ENCODE data around the gene NDRG3. TPM values are rescaled to one million over a fixed set of nuclear protein-coding genes. Genes with fewer than 3 reads are reported as not detected.

Gene NDRG3
- total and polyA plus RNA-seq, 4 donors, result 3.1 to 6.3 (median 4.5) TPM

DNA sequence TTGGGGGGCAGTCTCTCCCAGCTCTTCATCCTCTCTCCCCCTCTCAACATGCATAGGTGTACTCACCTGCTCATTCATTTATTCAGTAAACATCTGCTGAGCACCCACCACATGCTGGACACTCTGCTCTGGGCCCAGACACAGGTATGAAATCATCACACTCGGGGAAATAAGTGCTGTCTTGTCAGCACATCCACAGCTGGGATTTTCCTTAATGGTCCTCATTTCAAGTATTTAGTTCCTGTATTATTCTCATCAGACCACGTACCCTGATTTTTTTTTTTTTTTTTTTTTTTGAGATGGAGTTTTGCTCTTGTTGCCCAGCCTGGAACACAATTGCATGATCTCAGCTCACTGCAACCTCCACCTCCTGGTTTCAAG, 121.0 kb downstream of the NDRG3 start:
- H3K9ac ChIP-seq (ENCODE audit: low read depth in 1 of 2, low read length in 2 of 2), result no peak overlapping the region
- peaks cover 0 to 4% (median 1%) of the 10 kb centered on the region in 4 donors for H3K4me1 ChIP-seq (ENCODE audit: control insufficient read depth in 4 of 4, insufficient read depth in 4 of 4, low read length in 3 of 4)
- no peak for DNase-seq (ENCODE audit: low spot score)
- no peak overlapping the region for H3K4me3 ChIP-seq (ENCODE audit: low read depth in 1 of 3, low read length in 3 of 3)
- H3K36me3 ChIP-seq (ENCODE audit: control insufficient read depth in 4 of 4, insufficient read depth in 3 of 4, low read depth in 1 of 4, low read length in 3 of 4), result no peaks in the 10 kb centered on the region
- no peaks in the 10 kb centered on the region for H3K27me3 ChIP-seq (ENCODE audit: control insufficient read depth in 4 of 4, insufficient read depth in 4 of 4, low read length in 3 of 4)
- H3K9me3 ChIP-seq (ENCODE audit: control insufficient read depth in 4 of 4, low read length in 3 of 4), result no peaks in the 10 kb centered on the region
- H3K27ac ChIP-seq (ENCODE audit: low read depth in 1 of 2, low read length in 2 of 2), result no peak overlapping the region
- WGBS, result 91% methylated on average over 2 of the region's 2 CpGs
- no peak for TF ChIP-seq TAF1 (conservative IDR thresholded peaks at IDR 0.05)
- TF ChIP-seq, protein P1, sequence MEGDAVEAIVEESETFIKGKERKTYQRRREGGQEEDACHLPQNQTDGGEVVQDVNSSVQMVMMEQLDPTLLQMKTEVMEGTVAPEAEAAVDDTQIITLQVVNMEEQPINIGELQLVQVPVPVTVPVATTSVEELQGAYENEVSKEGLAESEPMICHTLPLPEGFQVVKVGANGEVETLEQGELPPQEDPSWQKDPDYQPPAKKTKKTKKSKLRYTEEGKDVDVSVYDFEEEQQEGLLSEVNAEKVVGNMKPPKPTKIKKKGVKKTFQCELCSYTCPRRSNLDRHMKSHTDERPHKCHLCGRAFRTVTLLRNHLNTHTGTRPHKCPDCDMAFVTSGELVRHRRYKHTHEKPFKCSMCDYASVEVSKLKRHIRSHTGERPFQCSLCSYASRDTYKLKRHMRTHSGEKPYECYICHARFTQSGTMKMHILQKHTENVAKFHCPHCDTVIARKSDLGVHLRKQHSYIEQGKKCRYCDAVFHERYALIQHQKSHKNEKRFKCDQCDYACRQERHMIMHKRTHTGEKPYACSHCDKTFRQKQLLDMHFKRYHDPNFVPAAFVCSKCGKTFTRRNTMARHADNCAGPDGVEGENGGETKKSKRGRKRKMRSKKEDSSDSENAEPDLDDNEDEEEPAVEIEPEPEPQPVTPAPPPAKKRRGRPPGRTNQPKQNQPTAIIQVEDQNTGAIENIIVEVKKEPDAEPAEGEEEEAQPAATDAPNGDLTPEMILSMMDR (IDR thresholded peaks at IDR 0.05; ENCODE audit: low read depth, low read length, missing input control), result no peak
- no peak for TF ChIP-seq FOXA2 (IDR thresholded peaks at IDR 0.05)
- no peak for TF ChIP-seq SP1 (IDR thresholded peaks at IDR 0.05)
- TF ChIP-seq EGR1 (IDR thresholded peaks at IDR 0.05; ENCODE audit: low read depth in 2 of 2), result no peak
- TF ChIP-seq, protein P2, sequence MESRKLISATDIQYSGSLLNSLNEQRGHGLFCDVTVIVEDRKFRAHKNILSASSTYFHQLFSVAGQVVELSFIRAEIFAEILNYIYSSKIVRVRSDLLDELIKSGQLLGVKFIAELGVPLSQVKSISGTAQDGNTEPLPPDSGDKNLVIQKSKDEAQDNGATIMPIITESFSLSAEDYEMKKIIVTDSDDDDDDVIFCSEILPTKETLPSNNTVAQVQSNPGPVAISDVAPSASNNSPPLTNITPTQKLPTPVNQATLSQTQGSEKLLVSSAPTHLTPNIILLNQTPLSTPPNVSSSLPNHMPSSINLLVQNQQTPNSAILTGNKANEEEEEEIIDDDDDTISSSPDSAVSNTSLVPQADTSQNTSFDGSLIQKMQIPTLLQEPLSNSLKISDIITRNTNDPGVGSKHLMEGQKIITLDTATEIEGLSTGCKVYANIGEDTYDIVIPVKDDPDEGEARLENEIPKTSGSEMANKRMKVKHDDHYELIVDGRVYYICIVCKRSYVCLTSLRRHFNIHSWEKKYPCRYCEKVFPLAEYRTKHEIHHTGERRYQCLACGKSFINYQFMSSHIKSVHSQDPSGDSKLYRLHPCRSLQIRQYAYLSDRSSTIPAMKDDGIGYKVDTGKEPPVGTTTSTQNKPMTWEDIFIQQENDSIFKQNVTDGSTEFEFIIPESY (IDR thresholded peaks at IDR 0.05), result no peak
- TF ChIP-seq, protein P3, sequence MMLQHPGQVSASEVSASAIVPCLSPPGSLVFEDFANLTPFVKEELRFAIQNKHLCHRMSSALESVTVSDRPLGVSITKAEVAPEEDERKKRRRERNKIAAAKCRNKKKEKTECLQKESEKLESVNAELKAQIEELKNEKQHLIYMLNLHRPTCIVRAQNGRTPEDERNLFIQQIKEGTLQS (IDR thresholded peaks at IDR 0.05), result no peak
- no peak for TF ChIP-seq MAX (IDR thresholded peaks at IDR 0.05)
- no peak for TF ChIP-seq YY1 (IDR thresholded peaks at IDR 0.05)
- no peak for TF ChIP-seq JUND (IDR thresholded peaks at IDR 0.05)
- TF ChIP-seq GABPA (IDR thresholded peaks at IDR 0.05 in 1 of 2, conservative IDR thresholded peaks at IDR 0.05 in 1 of 2), result no peak
- no peak for TF ChIP-seq HNF4A (conservative IDR thresholded peaks at IDR 0.05)
- TF ChIP-seq HNF4G (IDR thresholded peaks at IDR 0.05), result no peak
- no peak for TF ChIP-seq FOXA1 (IDR thresholded peaks at IDR 0.05)

- Histone ChIP-seq H3K27ac (ENCODE audit: low read depth in 1 of 2, low read length in 2 of 2) (no peak overlapping the region), H3K27me3 (ENCODE audit: control insufficient read depth in 4 of 4, insufficient read depth in 4 of 4, low read length in 3 of 4) (no peaks in the 10 kb centered on the region), H3K9ac (ENCODE audit: low read depth in 1 of 2, low read length in 2 of 2) (no peak overlapping the region), H3K4me3 (ENCODE audit: low read depth in 1 of 3, low read length in 3 of 3) (no peak overlapping the region), H3K36me3 (ENCODE audit: control insufficient read depth in 4 of 4, insufficient read depth in 3 of 4, low read depth in 1 of 4, low read length in 3 of 4) (no peaks in the 10 kb centered on the region), H3K9me3 (ENCODE audit: control insufficient read depth in 4 of 4, low read length in 3 of 4) (no peaks in the 10 kb centered on the region), H3K4me1 (ENCODE audit: control insufficient read depth in 4 of 4, insufficient read depth in 4 of 4, low read length in 3 of 4) (peaks cover 0 to 4% (median 1%) of the 10 kb centered on the region in 4 donors)
- no peak for DNase-seq (ENCODE audit: low spot score)
- 44% methylated on average over 14 of the region's 14 CpGs for WGBS
- TF ChIP-seq, protein P2 (IDR thresholded peaks at IDR 0.05), result no peak
Observed at GRCh38 chr20:36624068-36624943, 121.6 kb downstream of the NDRG3 start.

All from liver (tissue), 9 donors.